Neural crest cell (in vitro differentiated cells): ENCODE data around the gene FCRL6. TPM values are rescaled to one million over a fixed set of nuclear protein-coding genes. Genes with fewer than 3 reads are reported as not detected.

Source experiments
- DNase-seq: peaks from one replicate; pipeline ENCODE4 v3.0.0; 2021; ENCODE audit warnings: low read depth, mixed read lengths, low spot score
- H3K27ac Mint-ChIP-seq: one replicate; pipeline ENCODE4 v1.8.0; 2021; ENCODE audit warnings: mild to moderate bottlenecking, mixed read lengths; ENCODE audit not compliant: unreplicated experiment
- H3K27me3 Mint-ChIP-seq: 2 replicates; pipeline ENCODE4 v1.8.0; 2021; ENCODE audit warnings: low read depth, mild to moderate bottlenecking, mixed read lengths
- H3K36me3 Mint-ChIP-seq: 2 replicates; pipeline ENCODE4 v1.8.0; 2021; ENCODE audit warnings: low read depth, mild to moderate bottlenecking, mixed read lengths
- H3K4me1 Mint-ChIP-seq: 2 replicates; pipeline ENCODE4 v1.8.0; 2021; ENCODE audit warnings: mixed read lengths
- H3K4me3 Mint-ChIP-seq: one replicate; pipeline ENCODE4 v1.8.0; 2021; ENCODE audit warnings: mild to moderate bottlenecking, mixed read lengths
- H3K9me3 Mint-ChIP-seq: 2 replicates; pipeline ENCODE4 v1.8.0; 2021; ENCODE audit warnings: mixed read lengths
- total RNA-seq: library from RNA; stranded (reverse); gene quantifications from 2 replicates; pipeline ENCODE4 v1.2.1, GENCODE V29; 2021
- TF ChIP-seq, protein P1 (sequence below): fragments of 200-600 bp; sonication (generic); conservative IDR thresholded peaks from 2 replicates; pipeline ENCODE4 v1.5.0; 2021; ENCODE audit warnings: antibody characterized with exemption, mild to moderate bottlenecking

The FCRL6 gene
- total RNA-seq, 1 donor from 2014 or later = not detected

DNA sequence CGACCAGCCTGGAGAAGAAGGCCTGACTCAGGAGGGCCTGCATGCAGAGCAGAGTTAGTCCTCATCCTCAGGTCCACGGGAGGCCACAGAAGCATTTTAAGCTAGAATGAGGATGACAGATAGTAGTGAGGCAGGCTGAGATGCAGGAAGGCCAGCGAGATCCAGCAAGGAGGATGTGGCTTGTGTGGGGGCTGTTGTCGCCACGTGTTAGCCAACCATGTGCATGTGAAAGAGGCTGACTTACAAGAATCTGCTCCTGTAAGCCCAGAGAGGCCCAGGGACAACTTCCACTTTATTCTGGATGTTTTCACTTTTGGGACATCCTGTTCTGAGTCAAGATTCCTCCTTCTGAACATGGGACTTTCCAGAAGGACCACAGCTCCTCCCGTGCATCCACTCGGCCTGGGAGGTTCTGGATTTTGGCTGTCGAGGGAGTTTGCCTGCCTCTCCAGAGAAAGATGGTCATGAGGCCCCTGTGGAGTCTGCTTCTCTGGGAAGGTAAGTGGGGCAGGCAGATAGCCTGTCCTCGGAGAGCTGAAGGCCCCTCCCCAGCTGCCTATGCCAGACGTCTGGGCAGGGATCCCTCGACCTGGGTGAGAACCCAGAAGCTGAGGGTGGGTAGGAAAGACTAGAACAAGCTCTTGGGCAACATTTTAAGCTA, 24.4 kb downstream of the FCRL6 start, which contains the start of gene SLAMF8:
Gene SLAMF8 (plus strand): TSS at position 433 of the 661 bp plus-strand sequence. CDS start 26 bp downstream, at position 459.
- Mint-ChIP-seq H3K27me3 (peaks cover 41% of the 10 kb centered on the region), H3K9me3 (no peaks in the 10 kb centered on the region), H3K36me3 (no peaks in the 10 kb centered on the region), H3K27ac (no peak within 1 kb of the TSS), H3K4me3 (no peak within 1 kb of the TSS), H3K4me1 (peaks cover under 1% of the 10 kb centered on the region)
- no peak for DNase-seq
- TF ChIP-seq, protein P1, sequence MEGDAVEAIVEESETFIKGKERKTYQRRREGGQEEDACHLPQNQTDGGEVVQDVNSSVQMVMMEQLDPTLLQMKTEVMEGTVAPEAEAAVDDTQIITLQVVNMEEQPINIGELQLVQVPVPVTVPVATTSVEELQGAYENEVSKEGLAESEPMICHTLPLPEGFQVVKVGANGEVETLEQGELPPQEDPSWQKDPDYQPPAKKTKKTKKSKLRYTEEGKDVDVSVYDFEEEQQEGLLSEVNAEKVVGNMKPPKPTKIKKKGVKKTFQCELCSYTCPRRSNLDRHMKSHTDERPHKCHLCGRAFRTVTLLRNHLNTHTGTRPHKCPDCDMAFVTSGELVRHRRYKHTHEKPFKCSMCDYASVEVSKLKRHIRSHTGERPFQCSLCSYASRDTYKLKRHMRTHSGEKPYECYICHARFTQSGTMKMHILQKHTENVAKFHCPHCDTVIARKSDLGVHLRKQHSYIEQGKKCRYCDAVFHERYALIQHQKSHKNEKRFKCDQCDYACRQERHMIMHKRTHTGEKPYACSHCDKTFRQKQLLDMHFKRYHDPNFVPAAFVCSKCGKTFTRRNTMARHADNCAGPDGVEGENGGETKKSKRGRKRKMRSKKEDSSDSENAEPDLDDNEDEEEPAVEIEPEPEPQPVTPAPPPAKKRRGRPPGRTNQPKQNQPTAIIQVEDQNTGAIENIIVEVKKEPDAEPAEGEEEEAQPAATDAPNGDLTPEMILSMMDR = no peak

DNA sequence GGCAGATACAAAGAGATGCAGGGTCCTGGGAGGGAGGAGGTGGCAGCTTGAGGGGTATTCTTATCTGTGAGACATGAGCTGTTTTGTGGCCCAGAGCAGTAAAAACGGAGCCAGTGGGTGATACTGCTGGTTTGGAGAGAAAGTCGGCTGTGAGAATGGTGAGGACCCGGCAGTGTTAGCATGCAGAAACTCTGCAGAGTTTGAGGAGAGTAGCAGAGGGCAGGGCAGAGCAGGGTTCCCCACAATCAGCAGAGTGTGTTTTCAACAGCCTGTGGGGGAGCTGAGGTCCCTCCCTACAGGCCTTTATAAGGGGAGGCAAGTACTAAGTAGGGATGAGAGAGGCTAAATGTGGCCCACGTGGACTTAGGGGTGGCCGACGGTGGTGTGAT, 24.9 kb downstream of the FCRL6 start:
- TF ChIP-seq, protein P1 = no peak
- Mint-ChIP-seq H3K27me3 (peaks cover 38% of the 10 kb centered on the region), H3K4me1 (peaks cover 3% of the 10 kb centered on the region), H3K36me3 (no peaks in the 10 kb centered on the region), H3K27ac (no peak overlapping the region), H3K4me3 (no peak overlapping the region), H3K9me3 (no peaks in the 10 kb centered on the region)
- no peak for DNase-seq

GRCh38 chr1:159827549-159827948, 25.4 kb downstream of the FCRL6 start:
- no peak for DNase-seq
- Mint-ChIP-seq H3K9me3 (no peaks in the 10 kb centered on the region), H3K4me1 (peaks cover 3% of the 10 kb centered on the region), H3K36me3 (no peaks in the 10 kb centered on the region), H3K27ac (no peak overlapping the region), H3K27me3 (peaks cover 34% of the 10 kb centered on the region), H3K4me3 (no peak overlapping the region)
- TF ChIP-seq, protein P1 = no peak

- H3K36me3 Mint-ChIP-seq = no peaks in the 10 kb centered on the region
- TF ChIP-seq, protein P1 = no peak
- H3K4me3 Mint-ChIP-seq = no peak overlapping the region
- no peaks in the 10 kb centered on the region for H3K9me3 Mint-ChIP-seq
- H3K27ac Mint-ChIP-seq = no peak overlapping the region
- peaks cover 28% of the 10 kb centered on the region for H3K27me3 Mint-ChIP-seq
- H3K4me1 Mint-ChIP-seq = peaks cover 3% of the 10 kb centered on the region
- DNase-seq = no peak
These were observed 26.0 kb downstream of the FCRL6 start for GRCh38 chr1:159828176-159828575.

- Mint-ChIP-seq H3K27me3 (peaks cover 24% of the 10 kb centered on the region), H3K4me3 (no peak overlapping the region), H3K4me1 (peaks cover 3% of the 10 kb centered on the region), H3K9me3 (no peaks in the 10 kb centered on the region), H3K27ac (no peak overlapping the region), H3K36me3 (no peaks in the 10 kb centered on the region)
- TF ChIP-seq, protein P1 = no peak
- DNase-seq = no peak
These were observed 26.6 kb downstream of the FCRL6 start for GRCh38 chr1:159828581-159829272.
